ENCODE results near the gene C1QTNF6.
"Not testable (repeated sequence)": the region's sequence is repeated elsewhere in the genome, so short reads cannot be mapped to it uniquely, and the experiment has no call there.

Gene C1QTNF6

DNA sequence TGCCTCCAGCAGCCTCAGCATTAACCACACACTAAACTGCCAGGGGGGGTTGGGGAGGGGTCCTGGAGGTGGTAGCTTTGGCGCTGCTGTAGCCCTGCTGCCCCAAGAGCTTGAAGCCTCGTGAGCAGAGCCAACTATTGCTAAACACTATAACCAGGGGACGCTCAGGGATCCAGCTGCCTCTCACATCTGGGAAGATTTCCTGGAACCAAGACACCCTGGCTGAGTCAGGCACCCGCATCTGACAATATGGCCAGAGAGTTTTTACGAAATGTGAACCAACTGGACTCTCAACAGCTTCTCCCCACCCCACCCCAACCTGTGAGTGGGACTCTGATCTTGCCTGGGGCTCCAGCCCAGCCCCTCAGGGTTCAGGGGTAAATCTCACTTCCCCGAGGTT, 14.3 kb downstream of the C1QTNF6 start:
- no peak for DNase-seq

DNA sequence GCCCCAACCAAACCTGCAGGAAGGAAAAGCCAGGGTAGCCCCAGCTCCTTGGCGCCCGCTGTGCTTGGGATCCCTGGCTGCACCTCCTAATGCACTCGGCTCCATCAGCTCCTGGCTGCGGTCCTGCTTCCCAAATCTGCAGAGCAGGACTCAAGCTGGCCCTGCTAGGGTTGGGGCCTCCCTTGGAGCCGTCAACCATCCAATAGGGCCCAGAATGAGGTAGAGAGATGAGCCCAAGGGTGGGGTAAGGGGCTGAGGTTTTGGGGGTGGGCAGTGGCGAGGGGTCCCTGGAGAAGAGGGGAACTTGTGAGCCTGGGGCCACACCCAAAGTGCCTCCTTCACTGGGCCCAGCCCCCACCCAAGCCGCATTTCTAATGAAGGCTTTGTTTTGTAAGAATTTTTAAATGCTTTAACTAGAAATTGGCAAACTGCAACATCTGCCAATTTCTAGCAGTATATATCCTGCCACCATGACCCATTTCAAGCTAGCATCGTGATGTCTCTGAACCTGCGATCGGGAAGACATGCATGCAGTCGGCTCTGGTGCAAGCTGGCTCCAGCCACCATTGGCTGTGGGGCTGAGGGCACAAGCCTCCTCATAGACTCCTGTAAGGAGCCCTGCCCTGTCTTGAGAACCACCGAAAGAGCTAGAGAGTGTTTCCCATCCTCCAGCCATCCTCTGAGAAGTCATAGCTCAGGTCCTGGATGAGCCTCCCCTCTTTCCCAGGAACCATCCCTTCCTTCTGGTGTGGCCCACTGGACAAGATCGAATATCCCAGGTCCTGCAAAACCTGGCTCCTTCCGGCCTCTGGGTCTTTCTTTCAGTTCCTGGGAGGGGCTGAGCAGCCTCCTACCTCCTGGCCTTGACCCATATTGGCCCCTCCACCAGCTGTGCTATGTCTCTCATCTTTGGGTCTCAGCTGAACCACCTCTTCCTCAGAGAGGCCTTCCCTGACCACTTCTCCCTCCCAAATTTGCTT, 15.5 kb downstream of the C1QTNF6 start:
- DNase-seq, result no peak

DNA sequence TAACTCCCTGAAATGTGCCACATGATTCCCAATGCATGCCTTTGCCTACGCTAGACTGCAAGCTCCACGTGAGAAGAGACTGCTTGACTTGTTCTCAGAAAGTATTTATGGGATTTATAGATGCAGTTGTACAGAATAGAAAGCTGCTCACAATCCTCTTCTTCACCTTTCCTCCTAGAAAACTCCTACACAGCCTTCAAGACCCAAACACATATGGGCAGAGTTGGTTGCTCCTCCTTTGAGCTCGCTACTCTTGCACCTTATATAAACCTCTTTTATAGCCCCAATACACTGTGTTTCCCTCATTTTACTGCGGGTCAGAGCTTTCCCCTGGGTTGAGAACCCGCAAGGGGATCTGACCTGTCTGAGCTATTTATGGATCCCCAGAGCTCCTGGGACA, 16.4 kb downstream of the C1QTNF6 start:
- DNase-seq, result no peak

DNA sequence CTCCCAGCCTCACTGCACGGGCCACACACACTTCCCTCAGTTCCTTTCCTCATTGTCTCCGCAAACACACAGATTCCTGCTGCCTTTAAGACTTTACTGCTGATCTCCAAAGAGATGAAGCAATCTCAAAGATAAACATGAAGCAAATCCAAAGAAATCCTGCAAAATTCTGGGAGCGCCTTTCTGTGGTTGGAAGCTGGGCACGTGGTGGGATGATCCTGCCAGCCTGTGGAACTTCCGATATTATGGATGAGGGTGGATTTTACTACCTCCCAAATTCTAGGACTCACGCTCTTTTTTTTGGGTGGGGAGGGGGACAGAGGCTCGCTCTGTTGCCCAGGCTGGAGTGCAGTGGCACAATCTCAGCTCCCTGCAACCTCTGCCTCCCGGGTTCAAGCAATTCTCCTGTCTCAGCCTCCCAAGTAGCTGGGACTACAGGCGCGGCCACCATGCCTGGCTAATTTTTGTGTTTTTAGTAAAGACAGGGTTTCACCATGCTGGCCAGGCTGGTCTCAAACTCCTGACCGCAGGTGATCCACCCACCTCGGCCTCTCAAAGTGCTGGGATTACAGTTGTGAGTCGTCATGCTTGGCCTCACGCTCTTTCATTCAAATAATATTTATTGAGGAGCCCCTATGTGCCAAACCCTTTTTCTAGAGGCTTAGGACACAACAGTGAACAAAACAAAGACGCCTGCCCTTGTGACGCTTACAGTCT, 17.2 kb downstream of the C1QTNF6 start:
- DNase-seq, result not testable (repeated sequence)

DNA sequence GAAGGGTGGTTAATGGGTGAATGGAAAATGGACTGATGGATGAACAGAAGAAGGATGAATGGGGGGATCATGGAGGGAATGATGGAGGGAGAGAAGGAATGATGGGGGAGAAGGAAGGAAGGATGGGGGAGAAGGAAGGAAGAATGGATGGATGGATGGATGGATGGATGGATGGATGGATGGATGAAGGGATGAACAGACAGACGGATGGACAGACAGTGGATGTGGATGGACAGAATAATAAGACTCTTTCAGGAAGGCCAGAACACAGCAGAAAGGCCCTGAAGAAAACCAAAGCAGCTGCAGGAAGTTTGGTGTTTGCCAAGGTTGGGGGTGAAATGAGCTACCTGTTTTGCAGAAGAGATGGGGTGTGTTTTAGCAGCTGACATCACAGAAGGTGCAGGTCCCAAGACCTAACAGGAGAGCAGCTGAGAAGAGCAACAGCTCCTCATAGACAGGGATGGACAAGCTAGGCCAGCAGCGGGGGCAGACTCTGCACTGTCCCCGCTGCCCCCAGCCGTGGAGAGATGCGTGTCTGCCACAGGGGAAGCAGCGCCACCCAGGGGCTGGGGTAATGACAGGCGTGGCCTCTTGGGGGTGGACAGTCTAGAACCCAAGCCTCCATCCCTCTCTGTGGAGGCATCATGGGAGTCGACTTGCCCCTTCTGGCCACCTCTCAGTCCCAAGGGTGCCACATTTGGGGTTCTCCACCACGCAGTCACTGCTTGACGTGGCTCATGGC, 17.9 kb downstream of the C1QTNF6 start:
- DNase-seq, result no peak

DNA sequence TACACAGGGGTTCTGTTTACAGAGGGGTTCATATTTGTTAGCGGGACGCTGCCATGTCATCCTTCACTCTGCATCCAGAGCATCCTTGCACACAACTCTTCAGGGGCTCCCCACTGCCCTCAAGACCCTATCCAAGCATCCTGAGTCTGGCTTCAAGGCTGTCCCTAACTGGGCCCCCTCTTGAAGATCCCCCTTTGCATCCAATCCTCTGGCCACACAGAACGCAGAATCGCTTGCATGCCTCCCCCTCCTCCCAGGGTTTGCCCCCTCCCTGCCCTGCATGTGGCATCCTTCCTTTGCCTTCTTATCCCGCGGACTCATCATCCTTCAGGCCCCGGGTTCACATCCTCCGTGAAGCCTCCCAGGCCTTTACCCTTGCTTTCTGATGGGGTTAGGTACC, 18.6 kb downstream of the C1QTNF6 start:
- DNase-seq, result no peak

DNA sequence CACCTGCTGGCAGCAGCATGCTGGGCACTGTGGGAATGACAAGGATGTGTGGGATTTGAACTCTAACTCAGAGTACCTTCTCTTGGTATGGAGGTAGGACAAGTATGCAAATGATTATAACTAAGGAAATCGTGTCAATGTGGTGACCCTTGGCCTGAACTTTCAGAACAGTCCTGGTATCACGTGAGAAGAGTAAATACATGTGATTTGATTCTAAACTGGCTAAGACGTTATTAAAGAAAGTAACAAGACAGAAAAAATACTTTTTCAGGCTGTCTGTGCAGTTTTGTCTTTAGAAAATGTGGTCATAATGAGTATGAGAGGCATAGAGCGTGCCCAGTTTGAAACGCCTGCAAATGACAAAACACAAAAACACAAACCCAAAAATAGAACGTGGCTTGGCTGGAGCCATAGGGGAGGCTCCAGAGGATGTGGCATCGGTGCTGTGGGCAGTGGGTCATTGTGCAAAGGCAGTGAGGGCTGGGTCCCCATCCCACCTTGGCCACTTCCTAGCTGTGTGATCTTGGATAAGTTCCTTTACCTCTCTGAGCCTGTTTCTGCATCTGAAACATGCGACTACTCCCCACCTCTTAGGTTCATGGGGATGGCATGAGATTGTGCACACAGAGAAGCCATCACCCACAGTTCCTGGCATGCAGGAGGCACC, 19.9 kb downstream of the C1QTNF6 start:
- DNase-seq, result no peak

DNA sequence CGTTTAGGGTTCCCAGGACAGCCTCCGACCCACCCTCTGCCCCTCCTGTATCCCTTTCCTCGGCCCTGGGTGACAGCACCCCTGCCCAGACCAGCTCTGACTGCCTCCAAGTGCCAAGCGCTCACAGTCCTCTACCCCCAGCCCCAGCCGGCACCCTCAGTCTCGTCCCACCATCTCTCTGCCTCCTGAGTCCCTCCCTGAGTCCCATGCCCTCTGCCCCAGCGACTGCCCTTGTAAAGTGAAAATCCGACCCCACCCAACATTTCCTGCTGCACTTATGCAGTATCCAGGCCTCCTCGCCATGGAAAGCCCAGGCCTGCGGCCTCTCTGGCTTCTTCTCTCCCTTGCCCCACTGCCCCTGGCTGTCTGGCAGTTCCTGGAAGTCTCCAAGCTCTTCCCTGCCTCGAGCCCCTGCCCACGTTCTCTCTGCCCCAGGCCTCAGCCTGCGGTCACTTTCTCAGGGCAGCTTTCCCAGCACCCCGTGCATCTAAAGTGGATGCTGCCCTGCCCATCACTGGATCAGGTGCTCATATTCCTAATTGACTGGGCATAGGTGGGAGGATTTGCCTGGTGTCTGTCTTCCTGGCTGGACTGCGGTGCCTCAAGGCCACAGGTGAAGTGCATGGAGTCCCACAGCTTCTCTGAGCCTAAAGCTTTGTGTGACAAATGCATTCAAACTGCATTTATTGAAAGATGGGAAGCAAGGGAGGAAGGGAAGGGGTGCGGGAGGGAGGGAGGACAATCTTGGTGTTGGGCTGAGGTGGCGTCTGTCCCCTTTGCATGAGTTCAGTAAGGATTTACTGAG, 20.7 kb downstream of the C1QTNF6 start:
- DNase-seq, result no peak

DNA sequence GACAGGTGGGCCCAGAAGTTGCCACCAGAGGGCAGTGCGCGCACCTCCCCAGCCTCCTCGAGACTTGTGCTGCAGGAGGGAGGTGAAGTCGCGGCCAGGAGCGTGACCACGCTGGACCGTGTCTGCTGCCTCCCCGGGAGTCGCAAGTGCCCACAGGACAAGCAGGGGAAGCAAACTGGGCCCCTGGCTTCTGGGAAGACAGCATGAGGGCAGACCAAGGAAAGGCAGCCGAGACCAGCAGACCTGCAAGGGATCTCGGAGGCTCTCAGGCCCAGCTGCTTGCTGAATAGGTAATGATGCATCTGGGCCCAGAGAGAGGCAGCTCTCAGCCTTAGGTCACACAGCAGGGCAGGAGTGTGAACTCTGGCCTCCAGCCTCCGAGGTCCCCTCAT, 21.4 kb downstream of the C1QTNF6 start:
- DNase-seq, result no peak

DNA sequence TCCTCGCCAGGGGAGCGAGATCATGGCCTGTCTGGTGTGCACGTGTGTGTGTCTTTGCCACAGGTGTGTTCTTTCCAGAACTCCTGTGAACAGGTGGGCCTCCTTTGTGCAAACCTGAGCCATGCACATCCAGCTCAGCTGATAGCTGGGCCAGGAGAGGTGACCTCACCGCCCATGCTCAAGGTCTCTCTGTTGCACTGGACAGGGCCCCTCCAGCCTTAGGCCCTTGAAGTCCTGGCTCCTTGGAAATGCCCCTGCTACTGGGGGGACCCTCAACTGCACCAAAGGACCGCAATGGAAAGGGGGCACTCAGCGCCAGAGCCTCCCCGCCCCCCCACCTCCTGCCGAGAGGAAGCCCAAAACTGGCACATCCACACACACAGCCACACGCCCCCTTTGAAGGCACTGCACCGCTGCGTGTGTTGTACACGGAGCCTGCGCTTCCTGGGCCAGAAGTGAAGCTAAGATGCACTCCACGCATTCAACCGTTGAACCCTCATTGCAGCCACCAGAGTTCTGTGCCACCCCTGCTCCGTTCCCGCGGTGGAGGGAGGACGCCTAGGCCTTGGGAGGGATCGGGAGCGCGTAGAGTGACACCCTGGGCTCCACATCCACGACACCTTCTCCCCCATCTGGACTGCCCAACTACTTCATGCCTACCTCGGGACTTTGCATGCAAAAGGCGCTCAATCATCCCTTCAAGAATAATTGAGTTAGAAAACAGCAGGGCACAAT, 21.9 kb downstream of the C1QTNF6 start:
- no peak for DNase-seq

DNA sequence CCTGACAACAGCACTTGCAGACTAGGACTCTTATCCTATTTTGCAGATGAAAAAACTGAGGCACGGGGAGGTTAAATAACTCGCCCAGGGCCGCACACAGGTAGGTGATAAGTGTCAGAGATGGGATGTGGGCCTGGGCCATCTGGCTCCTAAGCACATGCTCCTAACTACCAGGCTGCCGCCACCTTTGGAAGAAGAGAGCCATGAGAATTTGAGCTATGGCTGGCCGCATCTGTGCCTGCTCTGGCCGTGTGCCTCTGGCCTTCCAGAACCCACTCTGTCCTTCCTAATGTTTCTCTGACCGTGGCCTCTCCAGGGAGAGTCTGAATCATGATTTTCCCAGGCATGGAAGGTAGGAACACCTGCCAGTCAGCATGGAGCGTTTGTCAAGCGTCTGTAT, 23.0 kb downstream of the C1QTNF6 start:
- no peak for DNase-seq

DNA sequence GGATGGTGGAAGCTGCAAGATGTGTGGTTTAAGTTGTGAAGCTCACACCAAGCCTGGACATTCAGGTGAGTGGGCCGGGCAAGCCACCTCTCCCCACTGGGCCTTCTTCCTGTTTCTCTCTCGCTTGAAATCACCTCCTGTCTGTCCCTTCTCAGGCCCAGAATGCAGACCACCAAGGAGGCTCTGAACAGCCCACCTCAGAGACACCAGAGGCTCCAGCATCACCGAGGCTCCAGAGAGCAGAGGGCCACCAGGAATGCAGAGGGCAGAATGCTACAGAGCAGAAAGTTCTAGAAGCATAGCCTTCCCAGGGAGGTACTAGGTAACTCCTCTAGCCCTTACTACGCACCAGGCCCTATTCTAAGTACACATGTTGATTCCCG, 23.6 kb downstream of the C1QTNF6 start:
- DNase-seq, result no peak

DNA sequence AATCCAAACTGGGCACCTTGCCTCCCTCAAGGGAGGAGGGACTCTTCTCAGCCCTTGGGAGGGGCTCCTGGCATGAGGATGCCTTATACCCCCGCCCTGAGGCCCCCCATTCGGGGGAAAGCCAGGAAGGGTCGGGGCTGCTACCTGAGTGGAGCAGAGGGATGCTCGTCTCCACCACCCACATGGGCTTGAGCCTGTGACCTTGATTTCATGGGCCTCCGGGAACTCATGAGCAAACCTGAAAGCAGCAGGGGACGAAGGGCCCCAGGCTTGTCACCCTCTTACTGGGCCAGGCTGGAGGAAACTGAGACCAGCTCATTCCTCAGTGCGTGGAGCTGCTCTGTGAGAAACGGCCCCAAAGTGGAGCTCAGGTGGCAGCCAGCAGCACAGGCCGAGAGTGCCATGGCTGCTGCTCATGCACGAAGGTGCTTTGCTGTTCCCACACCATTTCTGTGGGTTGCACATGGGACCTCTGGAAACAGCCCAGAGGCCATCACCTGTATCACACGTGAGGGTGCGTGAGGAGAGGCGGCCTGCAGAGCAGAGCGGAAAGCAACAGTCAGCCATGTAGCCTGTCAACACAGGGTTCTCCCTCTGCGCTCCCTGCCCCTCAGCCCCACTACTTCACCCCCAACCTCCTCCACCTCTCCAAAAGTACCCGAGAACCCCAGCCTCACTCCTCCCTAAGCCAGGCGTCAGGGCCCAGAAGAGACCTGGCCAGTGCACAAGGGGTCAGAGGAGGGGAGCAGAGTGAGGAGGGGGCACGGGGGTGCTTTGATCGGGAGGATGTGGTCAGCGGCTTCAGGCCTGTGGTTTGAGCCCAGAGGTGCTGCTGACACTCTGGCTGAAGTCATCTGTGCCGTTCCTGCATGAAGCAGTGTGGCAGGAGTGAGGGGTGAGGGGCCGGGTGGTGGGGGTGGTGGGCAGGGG, 24.2 kb downstream of the C1QTNF6 start:
- no peak for DNase-seq

DNA sequence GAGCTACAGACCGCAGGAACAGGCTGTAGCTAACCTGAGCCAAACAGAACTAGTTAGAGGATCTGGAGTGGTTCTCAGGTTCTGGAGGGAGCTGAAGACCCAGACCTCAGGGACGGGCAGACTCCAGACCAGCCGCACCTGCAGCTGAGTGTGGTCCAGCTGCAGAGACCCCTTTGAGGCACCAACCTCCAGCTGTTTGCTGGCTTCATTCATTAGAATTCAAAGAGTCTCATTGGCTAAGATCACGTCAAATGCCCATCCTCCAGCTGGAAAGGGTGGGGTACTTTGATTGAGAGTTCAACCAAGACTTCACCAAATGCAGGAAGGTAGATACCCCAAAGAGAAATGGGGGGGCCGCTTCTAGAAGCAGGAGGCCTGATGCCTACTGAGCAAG, 25.0 kb downstream of the C1QTNF6 start:
- no peak for DNase-seq

DNA sequence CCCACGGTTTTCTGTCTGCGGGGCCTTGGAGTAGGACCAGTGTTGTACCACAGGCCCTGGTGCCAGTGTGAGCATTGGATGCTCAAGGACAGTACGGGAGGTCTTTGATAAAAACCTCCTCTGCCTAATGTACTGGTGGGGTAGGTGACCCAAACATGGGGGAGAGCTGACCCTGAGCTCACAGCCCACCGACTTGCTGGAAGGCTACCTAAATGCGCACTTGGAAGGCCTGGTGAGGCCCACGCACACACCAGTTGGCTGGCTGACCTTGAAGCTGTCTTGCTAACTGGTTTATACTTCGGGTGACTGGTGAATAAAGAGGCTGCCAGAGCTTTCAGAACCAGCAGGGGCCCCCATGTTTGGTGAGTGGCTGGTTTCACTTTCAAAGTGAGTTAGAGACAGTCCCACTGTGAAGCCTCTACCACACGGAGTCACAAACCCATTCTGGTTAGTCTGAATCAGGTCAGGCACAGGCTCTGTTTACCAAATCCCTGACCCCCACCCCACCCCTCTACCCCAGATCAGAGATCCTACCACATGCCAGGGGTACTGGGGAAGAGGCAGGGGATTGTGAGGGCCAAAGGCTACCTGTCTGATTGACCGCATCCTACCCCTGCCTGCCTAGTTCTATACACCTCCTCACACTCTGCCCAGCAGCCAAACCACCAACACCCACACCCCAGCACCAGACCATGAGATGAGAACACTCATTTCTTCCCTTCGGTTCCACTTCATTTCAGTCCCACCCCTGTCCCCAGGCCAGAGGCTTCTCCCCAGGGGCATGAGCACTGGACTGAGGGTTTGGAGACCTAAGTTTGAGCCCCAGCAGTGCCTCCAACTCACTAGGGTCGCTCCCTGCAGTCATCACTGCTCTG, 25.6 kb downstream of the C1QTNF6 start:
- no peak for DNase-seq

DNA sequence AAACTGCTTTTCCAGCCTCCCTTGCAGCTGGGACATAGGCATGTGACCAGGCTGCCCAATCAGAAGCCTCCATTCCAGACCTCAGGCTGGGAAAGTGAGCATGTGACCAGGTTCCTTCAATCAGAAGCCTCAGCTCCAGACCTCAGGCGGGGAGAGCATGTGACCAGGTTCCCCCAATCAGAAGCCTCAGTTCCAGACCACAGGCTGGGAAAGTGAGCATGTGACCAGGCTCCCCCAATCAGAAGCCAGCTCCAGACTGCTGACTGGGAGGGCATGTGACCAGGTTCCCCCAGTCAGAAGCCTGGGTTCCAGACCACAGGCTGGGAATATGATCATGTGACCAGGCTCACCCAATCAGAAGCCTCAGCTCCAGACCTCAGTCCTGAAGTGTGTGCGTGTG, 26.6 kb downstream of the C1QTNF6 start:
- DNase-seq, result no peak

DNA sequence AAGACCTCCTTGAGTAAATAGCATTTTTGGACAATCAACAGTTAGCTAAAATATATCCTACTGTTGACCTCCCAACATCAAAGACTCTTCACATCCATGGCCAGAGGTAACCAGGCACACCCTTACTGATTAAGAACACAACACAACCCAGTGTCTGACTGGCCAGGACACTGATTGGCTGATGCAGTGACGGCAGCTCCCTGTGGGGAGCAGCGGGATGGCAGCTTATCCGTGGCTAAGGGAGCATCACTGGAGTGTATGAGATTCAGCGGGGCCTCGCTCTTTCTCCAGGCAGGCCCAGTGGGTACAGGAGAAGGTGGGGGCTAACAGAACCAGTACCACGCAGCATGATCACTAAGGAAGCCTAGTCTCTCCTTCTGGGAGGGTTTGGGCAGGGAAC, 28.0 kb downstream of the C1QTNF6 start:
- DNase-seq, result no peak

DNA sequence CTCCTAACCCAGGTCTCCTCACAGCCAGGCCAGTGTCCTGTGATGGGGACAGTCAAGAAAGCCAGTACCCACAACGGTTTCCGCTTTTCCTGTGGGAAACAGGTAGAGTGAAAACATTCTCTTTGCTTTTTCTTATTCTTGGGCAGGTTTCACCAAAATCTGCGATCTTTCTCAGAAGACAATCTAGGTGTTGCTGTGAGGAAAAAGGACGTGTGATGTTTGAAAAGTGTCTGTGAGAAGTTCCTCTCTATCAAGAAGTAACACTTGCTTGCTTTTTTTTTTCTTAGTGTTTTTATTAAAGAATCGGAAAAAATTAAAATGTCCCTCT, 29.1 kb downstream of the C1QTNF6 start:
- DNase-seq, result no peak

DNA sequence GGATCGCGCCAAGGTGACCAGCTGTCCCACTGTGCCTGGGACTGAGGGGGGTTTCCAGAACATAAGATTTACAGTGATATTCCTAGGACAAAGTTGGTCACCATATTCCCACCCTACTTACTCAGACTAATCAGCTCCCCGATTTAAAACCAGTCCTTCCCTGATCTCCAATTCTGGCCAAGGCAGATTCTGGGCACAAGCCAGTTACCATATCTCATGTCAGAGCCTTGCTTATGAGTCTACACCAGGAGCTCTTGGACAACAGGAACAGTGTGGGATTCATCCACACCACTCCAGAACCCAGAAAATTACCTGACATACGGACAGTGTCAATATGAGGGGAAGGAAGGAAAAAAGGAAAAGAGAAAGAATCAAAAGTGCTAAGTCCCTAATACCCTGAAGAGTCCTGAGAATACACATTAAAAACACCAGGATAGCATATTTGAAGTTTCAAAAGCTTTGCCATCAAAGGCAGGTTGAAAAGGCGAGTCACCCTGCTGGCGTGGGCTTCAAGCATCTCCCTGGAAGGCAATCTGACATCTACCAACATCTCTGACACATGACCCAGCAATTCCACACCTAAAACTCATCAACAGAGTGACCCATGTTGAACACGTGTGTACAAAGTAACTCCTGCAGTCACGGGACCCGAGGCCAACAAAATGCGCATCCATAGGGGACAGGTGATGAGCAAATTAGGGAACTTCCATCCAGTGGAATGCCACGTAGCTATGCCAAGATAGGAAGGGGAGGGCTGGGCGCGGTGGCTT, 30.3 kb downstream of the C1QTNF6 start:
- no peak for DNase-seq

All from NCI-H1048 (cell line).